GM21737 (cell line): Measurements from ENCODE around the gene RETREG1.
"Not testable (repeated sequence)": the region's sequence is repeated elsewhere in the genome, so short reads cannot be mapped to it uniquely, and the experiment has no call there.

Experiments
- ATAC-seq: cut with Tn5 transposase; IDR thresholded peaks from one replicate; pipeline ENCODE4 v1.9.1; 2021; ENCODE audit warnings: mild to moderate bottlenecking, moderate library complexity; ENCODE audit not compliant: unreplicated experiment

RETREG1 gene

DNA sequence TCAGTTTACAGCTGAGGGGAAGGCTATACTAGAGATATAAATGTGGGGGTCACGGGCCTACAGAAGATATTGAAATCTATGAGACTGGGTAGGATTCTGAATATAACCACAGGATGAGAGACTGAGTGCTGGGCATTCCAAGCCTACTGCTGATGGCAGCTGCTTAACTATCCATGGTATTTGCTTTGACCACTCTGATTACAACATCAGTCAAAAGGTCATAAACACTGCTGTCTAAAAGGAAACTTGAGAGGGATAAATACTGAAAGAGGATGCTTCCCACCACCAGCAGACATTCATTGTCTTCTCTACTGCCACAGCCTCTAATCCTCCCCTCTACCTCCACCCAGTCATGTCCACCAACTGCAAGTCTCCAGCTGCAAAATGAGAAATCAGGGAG lies 155.0 kb downstream of the RETREG1 start:
- ATAC-seq: no peak

DNA sequence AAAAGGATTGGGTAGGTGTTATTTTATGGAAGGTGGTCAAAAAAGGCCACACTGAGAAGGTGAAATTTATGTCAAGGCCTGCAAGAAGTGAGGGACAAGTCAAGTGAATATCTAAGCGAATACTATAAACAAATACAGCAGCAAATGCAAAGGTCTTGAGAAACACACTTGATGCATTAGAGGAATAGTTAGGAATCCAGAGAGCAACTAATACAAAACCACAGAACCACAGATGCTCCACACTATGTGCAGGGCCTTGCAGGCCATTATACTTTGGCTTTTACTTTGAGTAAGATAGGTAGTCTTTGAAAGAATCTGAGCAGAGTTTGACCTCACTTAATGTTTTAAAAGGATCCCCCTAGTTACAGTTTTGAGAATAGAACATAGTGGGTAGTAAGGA lies 155.8 kb downstream of the RETREG1 start:
- ATAC-seq: no peak

DNA sequence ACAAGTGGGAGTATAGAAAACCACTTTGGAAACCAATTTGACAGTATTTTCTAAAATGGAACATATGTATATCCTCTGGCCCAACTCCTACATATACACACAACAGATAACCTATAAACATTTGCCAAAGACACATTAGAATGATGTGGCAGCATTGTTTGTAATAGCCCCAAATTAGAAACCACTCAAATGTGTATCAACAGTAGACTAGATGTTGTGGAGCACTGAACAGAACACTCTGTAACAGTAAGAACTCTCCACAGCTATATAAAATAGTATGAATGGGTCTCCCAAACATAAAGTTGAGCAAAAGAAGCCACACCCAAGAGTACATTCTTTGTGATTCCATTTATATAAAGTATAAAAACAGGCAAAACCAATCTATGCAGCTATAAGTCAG lies 157.3 kb downstream of the RETREG1 start:
- ATAC-seq: no peak

DNA sequence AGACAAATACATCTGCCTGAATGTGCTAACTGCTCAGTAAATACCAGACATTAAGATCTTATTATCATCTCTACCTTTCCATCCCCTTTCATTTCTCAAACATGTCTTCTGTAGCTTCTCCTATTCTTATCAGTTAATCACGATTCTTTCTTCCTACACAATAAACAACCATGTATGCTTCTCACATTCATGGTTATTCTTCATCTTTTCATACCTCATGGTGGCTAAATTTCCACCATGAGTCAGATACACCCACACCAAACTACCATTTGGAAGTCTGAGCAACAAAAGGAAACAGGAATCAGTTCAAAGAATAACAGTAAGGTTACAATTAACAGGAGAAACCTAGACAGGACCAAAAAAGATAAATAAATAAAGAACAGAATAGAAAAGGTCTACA lies 158.9 kb downstream of the RETREG1 start:
- no peak for ATAC-seq

DNA sequence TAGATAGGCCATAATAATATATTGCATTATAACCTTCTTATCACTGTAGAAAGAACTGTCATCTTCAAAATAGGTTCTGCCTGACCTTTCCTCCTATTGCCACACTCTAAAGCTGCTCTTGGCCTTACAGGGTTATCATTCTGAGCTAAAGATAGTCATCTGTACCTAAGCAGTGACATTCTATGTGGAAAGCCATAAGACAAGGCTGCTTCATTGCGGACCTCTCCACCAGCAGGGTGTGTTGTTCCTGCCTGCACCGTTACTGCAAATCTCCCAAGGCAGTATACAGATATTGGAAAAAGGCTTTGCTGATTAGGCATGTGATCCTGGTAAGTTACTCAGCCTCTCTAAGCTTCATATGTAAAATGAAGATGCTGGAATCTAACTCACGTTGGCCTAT lies 159.3 kb downstream of the RETREG1 start:
- ATAC-seq: no peak

DNA sequence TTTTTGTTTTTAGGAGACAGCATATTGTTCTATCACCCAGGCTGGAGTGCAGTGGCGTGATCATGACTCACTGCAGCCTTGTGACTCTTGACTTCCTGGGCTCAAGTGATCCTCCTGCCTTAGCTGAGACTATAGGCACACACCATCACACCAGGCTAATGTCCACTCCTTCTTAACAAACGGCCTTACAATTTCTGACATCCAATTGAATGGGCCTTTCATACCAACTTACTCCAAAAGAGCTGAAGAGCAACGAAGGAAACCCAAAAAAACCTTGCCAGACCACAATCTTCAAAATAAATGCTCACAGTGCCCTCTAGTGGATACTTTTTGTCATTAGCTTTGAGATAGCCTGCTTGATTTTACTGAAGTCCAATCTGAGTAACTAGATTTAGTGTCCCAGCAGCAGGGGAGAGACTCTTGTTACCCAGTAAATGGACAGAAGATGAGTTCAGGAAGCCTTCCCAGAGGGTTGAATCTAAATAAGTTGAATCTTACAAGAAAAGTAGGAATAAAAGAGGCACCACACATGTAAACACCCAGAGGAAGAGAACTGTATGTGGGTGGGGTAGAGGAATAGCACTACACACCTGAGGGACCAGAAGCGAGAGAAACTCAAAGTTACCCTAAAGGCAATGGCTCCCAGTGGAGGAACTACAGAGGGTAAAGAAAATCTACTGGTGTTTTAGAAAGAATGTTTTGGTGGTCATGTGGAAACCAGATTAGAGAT lies 160.5 kb downstream of the RETREG1 start:
- ATAC-seq: peak; percentile 61

DNA sequence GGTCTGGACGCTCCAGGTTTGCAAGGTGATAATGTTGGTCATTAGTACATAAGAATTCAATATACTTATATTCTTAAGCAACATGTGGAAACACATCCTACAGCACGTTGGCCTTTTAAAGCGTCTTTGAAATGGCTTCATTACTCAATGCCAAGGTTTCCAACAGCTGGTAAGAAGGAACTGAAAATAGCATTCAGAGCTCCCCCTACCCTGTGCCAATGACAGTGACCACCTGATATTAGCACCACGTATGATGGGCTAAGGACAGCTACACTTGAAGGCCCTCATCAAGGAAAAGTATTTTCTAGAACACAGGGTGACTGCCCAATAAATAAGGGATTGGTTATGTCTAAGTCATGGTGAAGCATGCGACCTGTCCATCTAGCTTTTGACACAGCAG lies 161.1 kb downstream of the RETREG1 start:
- no peak for ATAC-seq

DNA sequence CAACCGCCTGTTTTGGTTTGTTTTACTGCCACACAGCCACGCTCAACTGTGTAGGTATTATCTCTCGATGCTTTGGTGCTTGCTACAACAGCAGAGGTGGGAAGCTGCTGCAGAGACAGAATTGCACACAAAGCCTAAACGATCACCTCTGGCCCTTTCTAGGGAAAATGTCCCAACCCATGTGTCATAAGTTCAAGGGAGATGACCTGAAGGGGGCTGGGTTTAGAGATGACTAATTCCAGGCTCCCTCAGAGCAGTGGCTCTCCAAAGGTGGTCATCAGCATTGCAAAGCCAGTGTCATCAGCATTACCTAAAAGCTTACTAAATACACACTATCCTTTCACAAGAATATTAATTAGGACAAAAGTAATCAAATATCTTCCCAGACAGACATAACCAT lies 162.1 kb downstream of the RETREG1 start:
- ATAC-seq: no peak

DNA sequence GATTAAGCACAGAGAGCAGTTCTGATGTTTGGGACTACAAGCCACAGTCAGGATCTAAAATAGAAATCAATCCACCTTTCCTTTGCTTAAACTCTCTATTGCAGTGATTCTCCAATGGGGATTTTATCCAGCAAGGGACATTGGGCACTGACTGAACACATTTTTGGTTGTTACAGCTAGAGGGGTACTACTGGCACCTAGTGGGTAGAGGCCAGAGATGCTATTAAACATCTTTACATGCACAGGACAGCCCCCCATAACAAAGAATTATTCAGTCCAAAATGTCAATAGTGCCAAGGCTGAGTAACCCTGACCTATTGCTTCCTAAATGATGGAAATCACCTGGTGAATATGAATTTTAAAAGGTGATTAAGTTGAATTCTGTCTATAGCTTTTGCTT lies 163.2 kb downstream of the RETREG1 start:
- no peak for ATAC-seq

DNA sequence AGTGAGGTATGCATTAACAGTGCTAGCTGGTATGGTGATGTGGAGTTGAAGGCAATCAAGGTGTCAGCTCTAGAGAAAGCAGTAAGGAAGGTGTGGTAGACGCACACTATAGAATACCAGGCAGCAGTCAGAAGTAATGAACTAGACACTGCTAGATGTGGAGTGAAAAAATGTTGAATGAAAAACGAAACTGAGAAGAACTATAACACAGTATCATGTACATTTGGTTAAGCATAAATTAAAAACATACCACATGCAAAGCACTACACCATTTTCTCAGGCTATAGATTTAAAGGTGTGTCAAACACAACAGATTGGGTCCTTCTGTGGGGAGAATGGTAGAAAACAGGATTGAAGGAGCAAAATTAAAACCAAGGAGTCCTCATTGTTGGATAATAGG lies 166.6 kb downstream of the RETREG1 start:
- no peak for ATAC-seq

DNA sequence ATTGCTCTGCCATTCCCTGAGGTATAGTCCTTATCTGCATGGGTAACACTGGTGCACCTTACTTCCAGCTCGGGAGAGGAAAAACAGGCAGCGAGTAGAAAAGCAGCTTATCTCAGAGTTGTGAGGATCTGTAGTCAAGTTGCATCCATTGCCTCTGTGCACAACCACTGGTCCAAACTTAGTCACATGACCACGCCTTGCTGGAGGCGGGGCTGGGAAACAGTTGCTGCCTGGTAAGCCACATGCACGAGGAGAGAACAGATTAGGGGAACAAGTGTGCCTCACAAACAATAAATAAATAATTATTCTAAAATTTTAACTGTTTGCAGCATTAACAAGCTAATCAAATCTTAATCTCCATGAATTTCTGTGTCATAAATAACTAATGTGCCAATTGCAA lies 169.8 kb downstream of the RETREG1 start:
- no peak for ATAC-seq

DNA sequence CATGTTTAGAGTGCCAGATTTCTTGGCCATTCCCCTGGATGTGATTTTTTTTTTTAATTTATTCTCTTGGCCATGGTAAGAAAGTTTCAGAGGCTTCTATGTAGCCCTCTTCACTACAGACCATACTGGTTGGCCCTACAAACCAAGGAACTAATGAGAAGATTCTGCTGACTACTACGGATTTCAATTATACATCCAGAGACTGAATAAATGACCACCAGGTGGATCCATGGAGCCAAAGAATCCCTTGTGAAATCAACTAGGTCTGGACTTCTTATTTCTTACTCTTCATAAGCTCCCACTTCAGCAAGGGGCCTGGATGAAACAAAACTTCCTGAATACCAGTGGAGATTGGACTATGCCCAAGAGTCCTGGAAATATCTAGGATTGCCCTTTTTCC lies 178.8 kb downstream of the RETREG1 start:
- ATAC-seq: no peak

DNA sequence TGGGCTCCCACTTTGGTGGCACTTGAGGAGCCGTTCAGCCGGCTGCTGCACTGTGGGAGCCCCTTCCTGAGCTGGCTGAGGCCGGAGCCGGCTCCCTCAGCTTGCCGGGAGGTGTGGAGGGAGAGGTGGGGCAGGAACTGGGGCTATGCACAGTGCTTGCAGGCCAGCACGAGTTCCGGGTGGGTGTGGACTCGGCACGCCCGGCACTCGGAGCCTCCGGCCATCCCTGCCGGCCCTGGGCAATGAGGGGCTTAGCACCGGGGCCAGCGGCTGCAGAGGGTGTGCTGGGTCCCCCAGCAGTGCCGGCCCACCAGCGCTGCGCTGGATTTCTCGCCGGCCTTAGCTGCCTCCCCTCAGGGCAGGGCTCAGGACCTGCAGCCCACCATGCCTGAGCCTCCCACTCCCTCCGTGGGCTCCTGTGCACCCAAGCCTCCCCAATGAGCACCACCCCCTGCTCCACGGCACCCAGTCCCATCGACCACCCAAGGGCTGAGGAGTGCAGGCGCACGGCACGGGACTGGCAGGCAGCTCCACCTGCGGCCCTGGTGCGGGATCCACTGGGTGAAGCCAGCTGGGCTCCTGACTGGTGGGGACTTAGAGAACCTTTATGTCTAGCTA lies 180.6 kb downstream of the RETREG1 start:
- not testable (repeated sequence) for ATAC-seq

DNA sequence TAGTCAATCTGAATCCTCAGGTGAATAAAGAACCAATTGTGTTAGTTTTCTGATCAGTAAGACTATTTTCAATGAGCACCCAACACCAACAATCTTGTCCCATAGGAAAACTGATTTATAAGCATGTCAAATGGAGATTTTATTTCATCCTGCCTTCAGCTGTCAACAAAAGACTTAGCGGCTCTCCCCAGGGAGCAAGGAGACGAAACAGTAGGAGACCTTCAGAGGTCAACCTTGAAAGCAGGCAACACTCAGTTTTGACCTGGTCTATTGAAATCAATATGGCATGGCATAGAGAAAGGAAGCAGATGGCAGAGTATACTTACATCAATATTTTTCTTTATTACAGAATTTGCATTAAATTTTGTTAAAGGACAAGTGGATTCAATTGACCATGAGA lies 185.3 kb downstream of the RETREG1 start:
- ATAC-seq: no peak

DNA sequence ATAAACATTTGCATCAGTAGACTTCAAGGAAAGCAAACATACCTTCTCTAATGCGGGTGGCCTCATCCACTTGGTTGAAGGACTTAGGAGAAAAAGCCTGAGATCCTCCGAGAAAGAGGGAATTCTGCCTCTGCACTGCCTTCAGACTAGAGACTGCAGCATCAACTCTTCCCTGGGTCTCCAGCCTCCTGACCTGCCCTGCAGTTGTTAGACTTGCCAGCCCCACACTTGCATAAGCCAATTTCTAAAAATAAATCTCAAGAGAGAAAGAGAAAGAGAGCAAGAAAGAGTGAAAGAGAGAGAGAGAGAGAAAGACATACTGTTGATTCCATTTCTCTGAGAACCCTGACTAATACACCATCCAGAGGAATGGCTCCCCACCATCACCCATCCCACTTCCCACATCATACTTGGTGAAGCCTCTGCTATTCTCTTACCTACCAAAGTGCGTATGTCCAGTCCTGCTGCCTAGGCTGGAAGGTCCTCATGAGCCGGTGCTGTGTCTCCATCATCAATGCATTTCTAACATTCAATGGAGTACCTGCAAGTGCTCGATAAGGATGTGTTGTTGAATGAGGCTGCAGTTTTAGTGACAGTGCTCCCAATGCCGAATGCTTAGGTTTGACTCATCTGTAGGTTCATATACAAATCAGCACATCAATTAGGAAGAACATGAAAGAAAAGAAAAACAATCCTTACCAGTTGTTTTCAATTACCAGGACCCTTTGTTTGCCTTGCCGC lies 186.3 kb downstream of the RETREG1 start:
- ATAC-seq: no peak

DNA sequence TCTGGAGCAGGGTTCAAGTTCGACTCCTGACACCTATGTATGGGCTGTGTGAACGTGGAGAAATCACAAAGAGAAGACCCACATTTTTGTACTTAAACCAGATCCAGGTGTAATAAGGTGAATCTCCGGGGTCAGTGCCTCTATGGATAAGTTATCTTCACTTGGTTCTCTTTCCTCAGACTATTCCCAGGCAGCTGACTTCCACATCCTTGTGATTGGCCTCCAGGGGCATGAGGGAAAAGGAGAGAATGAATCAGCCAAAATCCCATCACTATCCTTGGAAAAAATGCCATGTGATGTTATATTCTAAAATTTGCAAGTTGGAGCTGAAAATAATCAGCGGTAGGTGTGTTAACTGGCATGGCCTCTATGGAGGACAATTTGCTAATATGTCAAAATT lies 188.4 kb downstream of the RETREG1 start:
- no peak for ATAC-seq

DNA sequence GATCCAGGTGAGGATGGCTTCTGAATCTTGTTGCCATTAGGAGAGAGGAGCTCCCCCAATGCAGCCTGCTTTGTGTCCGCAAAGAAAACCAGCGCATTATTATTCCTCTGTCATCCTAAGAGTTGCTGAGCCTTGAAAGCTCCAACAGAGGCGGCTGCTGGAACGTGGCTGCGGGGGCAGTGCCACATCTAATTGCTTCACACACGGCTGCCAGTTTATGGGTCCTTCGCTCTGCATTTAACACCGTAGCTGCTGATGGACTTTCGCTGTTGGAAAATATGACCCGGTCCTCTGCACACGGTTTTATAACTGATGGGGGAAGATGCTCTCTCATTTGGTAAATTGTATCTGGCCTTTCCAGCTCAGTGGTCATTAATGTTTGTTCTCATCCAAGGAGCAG lies 189.2 kb downstream of the RETREG1 start:
- ATAC-seq: no peak
